Left ventricle myocardium superior (tissue), 1 donor: ENCODE results near the gene AP3D1. TPM values are rescaled to one million over a fixed set of nuclear protein-coding genes. Genes with fewer than 3 reads are reported as not detected.
"Not testable (repeated sequence)": the region's sequence is repeated elsewhere in the genome, so short reads cannot be mapped to it uniquely, and the experiment has no call there.

ENCODE experiments used
- ATAC-seq: fragments of 200-7000 bp; cut with Tn5 transposase; one replicate; pipeline ENCODE4 v1.9.1; 2020; ENCODE audit warnings: mild to moderate bottlenecking, moderate library complexity
- DNase-seq: peaks from one replicate; pipeline ENCODE4 v3.0.0-alpha.2; 2020
- intact Hi-C: fragments of 100-400 bp; cut with micrococcal nuclease; formaldehyde crosslinking; loops from one replicate; pipeline ENCODE4 v1.11.0; 2022
- total RNA-seq: library from RNA; stranded (reverse); fragmentation: NEBNext Ultra II Directional; extraction: Animal tissue kit (Norgen Biotek cat#: 25700); gene quantifications from one replicate; pipeline ENCODE4 v1.2.1, GENCODE V29; 2021
- donor health status: DM: no; HTN: yes; CAD: no; lungs with severe emphysema.

The AP3D1 gene
- total RNA-seq, 1 donor from 2014 or later, result 78.2 TPM

DNA sequence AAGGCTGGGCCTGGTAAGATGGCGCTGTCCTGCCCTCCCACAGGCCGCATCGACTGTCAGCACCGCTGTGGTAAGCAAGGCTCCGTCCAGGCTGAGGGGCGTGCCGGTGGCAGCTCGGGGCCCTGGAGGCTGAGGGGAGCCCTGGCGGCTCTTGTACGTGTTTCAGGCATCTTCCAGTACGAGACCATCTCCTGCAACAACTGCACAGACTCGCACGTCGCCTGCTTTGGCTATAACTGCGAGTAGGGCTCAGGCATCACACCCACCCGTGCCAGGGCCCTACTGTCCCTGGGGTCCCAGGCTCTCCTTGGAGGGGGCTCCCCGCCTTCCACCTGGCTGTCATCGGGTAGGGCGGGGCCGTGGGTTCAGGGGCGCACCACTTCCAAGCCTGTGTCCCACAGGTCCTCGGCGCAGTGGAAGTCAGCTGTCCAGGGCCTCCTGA lies 53.5 kb downstream of the AP3D1 start:
- DNase-seq, result no peak

DNA sequence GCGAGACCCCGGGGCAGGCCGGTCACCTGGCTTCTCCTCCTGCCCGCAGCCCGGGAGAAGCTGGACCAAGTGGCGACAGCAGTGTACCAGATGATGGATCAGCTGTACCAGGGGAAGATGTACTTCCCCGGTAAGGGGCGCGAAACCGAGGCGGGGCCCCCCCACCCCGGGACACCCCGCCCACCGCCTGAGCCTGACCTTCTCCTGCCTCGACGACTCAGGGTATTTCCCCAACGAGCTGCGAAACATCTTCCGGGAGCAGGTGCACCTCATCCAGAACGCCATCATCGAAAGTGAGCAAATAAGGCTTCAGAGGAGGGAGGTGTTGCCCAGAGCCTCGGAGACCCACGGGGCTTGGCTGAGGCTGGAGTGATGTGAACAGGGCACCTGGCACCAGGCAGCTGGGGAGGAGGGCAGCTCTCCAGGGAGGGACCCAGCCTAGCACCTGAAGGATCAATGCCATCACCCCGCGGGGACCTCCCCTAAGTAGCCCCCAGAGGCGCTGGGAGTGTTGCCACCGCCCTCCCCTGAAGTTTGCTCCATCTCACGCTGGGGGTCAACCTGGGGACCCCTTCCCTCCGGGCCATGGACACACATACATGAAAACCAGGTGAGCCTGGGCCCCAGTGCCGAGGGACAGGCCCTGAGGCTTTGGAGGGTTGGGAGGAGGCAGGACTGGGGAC lies 54.0 kb downstream of the AP3D1 start:
- intact Hi-C loops, result no loop called here
- peak; percentile 53 for DNase-seq

More for the DNA sequence above, 53.5 kb downstream of the AP3D1 start:
- no peak for ATAC-seq
- intact Hi-C loops, result no loop called here

DNA sequence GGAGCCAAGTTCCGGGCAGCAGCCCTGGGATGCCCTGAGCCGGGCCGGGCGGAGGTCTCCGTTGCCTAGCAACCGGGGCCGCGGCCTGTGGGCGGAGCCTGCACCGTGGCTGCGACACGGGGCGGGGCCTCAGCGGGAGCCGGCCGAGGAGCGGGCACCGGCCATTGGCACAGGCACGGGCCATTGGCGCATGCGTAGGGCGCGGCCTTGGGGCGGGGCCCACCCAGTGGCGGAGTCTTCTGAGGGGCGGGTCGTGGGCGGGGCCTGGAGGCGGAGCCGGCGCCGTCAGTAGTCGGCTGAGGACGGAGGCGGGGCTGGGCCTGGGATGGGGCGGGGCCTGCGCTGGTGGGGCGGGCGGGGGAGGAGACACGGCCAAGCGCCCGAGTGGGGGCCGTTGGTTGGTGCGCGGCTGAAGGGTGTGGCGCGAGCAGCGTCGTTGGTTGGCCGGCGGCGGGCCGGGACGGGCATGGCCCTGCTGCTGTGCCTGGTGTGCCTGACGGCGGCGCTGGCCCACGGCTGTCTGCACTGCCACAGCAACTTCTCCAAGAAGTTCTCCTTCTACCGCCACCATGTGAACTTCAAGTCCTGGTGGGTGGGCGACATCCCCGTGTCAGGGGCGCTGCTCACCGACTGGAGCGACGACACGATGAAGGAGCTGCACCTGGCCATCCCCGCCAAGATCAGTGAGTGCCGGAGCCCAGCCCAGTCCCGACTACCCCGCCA lies 54.7 kb downstream of the AP3D1 start, which contains the start of gene IZUMO4:
IZUMO4 (plus strand) TSS at position 436 of the 723 bp plus-strand sequence; CDS start at position 467, 31 bp downstream.
- intact Hi-C loops, result no loop called here
- peak; percentile 90 for ATAC-seq
- DNase-seq, result peak; percentile 100

More for the DNA sequence above, 54.0 kb downstream of the AP3D1 start:
- ATAC-seq, result no peak

- intact Hi-C loops, result no loop called here
- ATAC-seq, result peak; percentile 75
- peak; percentile 95 for DNase-seq
Measured at GRCh38 chr19:2096034-2096479, 55.3 kb downstream of the AP3D1 start, which contains the start of gene MOB3A. MOB3A (minus strand) TSS chr19:2096326; CDS start chr19:2078560, 17,766 bp downstream.

DNA sequence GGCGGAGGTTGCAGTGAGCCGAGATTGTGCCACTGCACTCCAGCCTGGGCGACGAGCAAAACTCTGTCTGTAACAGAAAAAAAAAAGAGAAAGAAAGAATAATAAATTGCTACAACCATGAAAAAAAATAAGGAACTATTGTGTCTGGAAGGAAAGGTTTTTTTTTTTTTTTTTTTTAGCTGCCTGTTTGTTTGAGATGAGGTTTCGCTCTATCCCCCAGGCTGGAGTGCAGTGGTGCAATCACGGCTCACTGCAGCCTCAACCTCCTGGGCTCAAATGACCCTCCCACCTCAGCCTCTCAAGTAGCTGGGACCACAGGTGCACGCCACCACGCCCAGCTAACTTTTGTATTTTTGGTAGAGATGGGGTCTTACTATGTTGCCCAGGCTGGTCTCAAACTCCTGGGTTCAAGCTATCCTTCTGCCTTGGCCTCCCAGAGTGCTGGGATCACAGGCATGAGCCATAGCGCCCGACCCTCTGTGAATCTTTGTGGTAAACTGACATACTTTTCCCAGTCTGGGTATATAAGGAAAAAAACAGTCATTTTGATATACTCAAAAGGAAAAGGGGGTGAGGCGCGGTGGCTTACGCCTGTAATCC lies 59.3 kb downstream of the AP3D1 start:
- ATAC-seq, result not testable (repeated sequence)

GRCh38 chr19:2089727-2090053 lies 61.7 kb downstream of the AP3D1 start:
- intact Hi-C loops, result no loop called here
- DNase-seq, result no peak
- ATAC-seq, result no peak

More for the DNA sequence above, 59.3 kb downstream of the AP3D1 start:
- DNase-seq, intact Hi-C loops: not testable (repeated sequence)

DNA sequence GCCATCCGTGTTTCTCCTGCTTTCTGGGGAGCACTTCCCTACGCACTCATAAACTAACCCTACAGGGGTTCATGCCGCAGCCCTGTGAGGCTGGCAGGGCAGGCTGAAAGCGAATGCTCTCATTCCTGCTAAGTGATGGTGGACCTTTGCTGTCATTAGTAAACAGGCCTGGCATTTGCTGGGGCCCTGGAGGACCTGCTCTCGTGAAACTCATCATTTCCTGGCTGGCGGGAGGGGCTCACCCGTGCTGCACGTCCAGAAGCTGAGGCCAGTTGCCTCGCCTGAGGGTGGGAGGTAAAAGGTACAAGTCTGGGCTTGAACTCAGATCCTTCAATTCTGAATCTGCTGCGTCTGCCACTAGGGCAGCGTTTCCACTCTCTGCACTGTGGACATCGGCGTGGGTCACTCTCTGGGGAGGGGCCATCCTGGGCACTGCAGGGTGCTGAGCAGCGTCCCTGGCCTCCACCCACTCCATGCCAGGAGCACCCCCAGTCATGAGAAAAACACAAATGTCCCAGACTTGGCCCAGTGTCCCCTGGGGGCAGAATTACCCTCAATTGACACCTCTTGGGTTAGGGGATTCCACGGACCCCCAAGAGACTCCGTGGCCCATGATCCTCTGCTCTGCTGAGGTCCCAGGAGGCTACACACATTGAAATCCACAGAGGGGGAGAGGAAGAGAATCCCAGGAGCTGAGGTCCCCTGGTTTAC lies 62.2 kb downstream of the AP3D1 start:
- intact Hi-C loops, result no loop called here
- DNase-seq, result no peak
- no peak for ATAC-seq

- no peak for DNase-seq
- ATAC-seq, result peak; percentile 3
Measured at GRCh38 chr19:2087621-2088100, 63.7 kb downstream of the AP3D1 start.

DNA sequence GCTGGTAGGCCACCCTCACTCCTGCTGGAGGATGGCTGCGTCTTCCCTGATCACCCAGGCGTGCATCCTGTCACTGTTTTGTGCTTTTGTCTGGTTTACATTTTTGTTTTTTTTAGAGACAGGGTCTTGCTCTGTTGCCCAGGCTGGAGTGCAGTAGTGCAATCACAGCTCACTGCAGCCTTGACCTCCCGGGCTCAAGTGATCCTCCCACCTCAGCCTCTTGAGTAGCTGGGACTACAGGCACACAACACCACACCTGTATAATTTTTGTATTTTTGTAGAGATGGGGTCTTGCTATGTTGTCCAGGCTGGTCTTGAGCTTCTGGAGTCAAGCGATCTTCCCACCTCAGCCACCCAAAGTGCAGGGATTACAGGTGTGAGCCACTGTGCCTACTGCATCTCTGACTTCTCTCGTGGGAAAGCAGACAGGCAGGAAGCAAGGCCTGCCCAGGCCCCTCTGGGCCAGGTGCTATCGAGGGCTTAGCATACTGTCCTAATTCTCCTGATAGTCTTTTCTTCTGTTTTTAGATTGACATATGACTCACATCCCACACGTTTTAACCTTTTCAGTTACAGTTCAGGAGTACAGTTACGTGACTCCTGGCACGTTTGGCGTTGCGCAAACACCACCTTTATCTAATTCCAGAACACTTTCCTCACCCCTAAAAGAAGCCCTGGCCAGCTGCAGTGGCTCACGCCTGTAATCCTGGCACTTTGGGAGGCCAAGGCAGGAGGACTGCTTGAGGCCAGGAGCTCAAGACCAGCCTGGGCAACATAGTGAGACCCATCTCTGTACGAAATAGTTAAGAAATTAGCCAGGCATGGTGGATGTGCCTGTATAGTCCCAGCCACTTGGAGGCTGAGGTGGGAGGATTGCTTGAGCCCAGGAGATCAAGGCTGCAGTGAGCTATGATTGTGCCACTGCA lies 64.4 kb downstream of the AP3D1 start:
- ATAC-seq, DNase-seq, intact Hi-C loops: not testable (repeated sequence)

More at GRCh38 chr19:2087621-2088100, 63.7 kb downstream of the AP3D1 start:
- intact Hi-C loops, result no loop called here

- intact Hi-C loops, result no loop called here
- ATAC-seq (peak; percentile 46), DNase-seq (peak; percentile 72)
Measured at GRCh38 chr19:2084993-2085720, 66.2 kb downstream of the AP3D1 start.

DNA sequence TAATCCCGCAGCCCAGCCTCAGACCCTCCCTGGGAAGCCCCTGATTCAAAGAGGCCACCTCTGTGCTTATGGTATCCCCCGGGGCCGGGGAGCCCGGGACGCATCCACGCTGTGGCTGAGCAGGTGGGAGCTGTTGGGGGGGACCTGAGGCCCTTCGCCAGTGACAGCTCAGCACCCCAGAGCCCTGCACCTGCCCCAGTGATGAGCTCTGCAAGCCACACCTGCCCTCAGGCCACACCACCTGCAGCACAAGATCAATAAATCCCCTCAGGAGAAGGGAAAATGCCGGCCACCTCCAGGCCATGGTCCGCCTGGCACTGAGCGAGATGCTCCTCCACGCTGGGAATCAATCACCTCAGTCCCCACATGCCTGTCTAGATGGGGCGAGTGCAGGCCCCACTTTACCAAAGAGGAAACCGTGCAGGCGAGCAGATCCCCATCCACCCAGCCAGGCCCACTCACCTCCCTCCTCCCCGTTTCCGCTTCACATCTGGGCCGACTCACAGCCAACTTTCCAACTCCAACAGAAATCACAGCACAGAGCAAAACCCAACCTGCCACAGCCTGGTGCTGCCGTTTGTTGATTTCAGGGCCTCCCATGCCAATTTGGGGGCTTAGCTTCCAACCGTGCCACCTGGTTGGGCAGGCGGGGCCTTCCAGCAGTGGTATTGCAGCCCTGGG lies 68.1 kb downstream of the AP3D1 start:
- ATAC-seq (peak; percentile 37), DNase-seq (no peak)
- intact Hi-C loops, result no loop called here

- ATAC-seq (peak; percentile 28), DNase-seq (no peak)
Measured at GRCh38 chr19:2081873-2082810, 69.2 kb downstream of the AP3D1 start.

GRCh38 chr19:2080336-2080988 lies 70.9 kb downstream of the AP3D1 start:
- intact Hi-C loops, result no loop called here
- ATAC-seq (no peak), DNase-seq (no peak)

More at GRCh38 chr19:2081873-2082810, 69.2 kb downstream of the AP3D1 start:
- intact Hi-C loops, result no loop called here

DNA sequence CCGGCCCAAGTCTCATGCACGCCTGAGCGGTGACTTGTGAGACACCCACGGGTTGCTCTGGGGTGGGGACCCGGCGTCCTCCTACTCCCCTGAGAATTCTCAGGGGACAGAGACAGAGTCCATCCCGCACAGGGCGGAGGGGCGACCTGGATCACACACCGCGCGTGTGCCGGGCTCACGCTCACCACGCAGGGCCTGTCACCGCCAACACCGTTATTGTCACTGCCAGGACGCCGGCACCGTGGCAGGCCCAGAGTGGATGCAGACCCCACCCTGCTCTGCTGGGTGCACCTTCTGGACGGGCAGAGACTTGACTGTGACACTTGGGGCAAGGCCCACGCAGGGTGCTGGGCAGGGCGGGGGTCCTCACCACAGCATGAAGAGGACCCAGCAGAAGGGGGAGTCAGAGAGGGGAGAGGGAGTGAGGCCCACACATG lies 71.5 kb downstream of the AP3D1 start:
- intact Hi-C loops, result no loop called here
- DNase-seq (no peak), ATAC-seq (no peak)
